ENCODE measurements around the gene DOK6. TPM values are rescaled to one million over a fixed set of nuclear protein-coding genes. Genes with fewer than 3 reads are reported as not detected.

The DOK6 gene
- total and polyA plus RNA-seq, 10 of the 15 experiments (the other 5 are each of a cell fraction or from before 2014, with no cell fraction given) = 0.01 to 0.09 (median 0.04) TPM; not detected in 4

GRCh38 chr18:69894467-69894866 is 493.8 kb downstream of the DOK6 start (continued):
- TF ChIP-seq CEBPZ (IDR thresholded peaks at IDR 0.05; ENCODE audit: low read depth, low read length) (no peak), MEF2A (IDR thresholded peaks at IDR 0.05; ENCODE audit: insufficient read depth, low read depth, low read length) (no peak)
- TF ChIP-seq, protein P1, sequence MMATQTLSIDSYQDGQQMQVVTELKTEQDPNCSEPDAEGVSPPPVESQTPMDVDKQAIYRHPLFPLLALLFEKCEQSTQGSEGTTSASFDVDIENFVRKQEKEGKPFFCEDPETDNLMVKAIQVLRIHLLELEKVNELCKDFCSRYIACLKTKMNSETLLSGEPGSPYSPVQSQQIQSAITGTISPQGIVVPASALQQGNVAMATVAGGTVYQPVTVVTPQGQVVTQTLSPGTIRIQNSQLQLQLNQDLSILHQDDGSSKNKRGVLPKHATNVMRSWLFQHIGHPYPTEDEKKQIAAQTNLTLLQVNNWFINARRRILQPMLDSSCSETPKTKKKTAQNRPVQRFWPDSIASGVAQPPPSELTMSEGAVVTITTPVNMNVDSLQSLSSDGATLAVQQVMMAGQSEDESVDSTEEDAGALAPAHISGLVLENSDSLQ (IDR thresholded peaks at IDR 0.05) = no peak

- ChIA-PET POLR2A (no interaction called here), SMC1A (ENCODE audit: uncharacterized antibody, unreplicated experiment) (interaction anchor here (0.6 to 1.2 kb wide), 2 partner anchors 8 to 9 kb away, joined by 3 to 4 read pairs; no protein-coding TSS in a partner anchor), RAD21 (ENCODE audit: unreplicated experiment) (interaction anchor here (1.1 kb wide), 1 partner anchor 63 kb away, joined by 3 read pairs; no protein-coding TSS in a partner anchor), CTCF (no interaction called here)
- H3K4me1 ChIP-seq (ENCODE audit: control insufficient read depth, insufficient read depth, low read length) = peaks cover 31% of the 10 kb centered on the region
- H3K9ac ChIP-seq (ENCODE audit: control insufficient read depth, insufficient read depth, low read length) = no peak overlapping the region
- ATAC-seq (no peak), FAIRE-seq (no peak), DNase-seq (ENCODE audit: low read depth, low spot score) (no peak)
- intact Hi-C loops (cut with micrococcal nuclease; ENCODE audit: unreplicated experiment) (loop anchor here (1.0 to 5.0 kb wide), 7 partner anchors 9 to 297 kb away; no protein-coding TSS in a partner anchor), in situ Hi-C loops (cut with MboI) (no loop called here)
- TF ChIP-seq SMC3 (IDR thresholded peaks at IDR 0.05; ENCODE audit: borderline replicate concordance, low read length) = no peak
- TF ChIP-seq HCFC1 (IDR thresholded peaks at IDR 0.05; ENCODE audit: low read length) = no peak
- H3K27ac ChIP-seq (ENCODE audit: control insufficient read depth, insufficient read depth) = no peak overlapping the region
- peaks cover 3% of the 10 kb centered on the region; the same call in 2 of the 3 replicates for H3K9me3 ChIP-seq (replicated peaks; ENCODE audit: control insufficient read depth, insufficient read depth, low read length)
- BruUV-seq (replicated peaks) = no TSS peak
- H3K79me2 ChIP-seq (ENCODE audit: control insufficient read depth, insufficient read depth, low read length) = peaks cover 25% of the 10 kb centered on the region
- 88% methylated on average over 19 of the region's 19 CpGs for WGBS (ENCODE audit: insufficient coverage, insufficient replicate concordance, low lambda C conversion rate, missing lambda C conversion rate)
- H2AFZ ChIP-seq (ENCODE audit: control insufficient read depth, low read depth, low read length) = no peak overlapping the region
- H4K20me1 ChIP-seq (ENCODE audit: control insufficient read depth, insufficient read depth) = peaks cover 3% of the 10 kb centered on the region; the same call in 1 of the 2 replicates
- no peaks in the 10 kb centered on the region for H3K27me3 ChIP-seq (replicated peaks in 1 of 2; ENCODE audit: control insufficient read depth in 2 of 2, insufficient read depth in 2 of 2, low read length in 1 of 2)
- no peak overlapping the region for H3K4me3 ChIP-seq
- peaks cover 6 to 14% of the 10 kb centered on the region in 2 experiments for H3K36me3 ChIP-seq (ENCODE audit: control insufficient read depth in 2 of 2, insufficient read depth in 2 of 2, low read length in 1 of 2)
- no peak overlapping the region for H3K4me2 ChIP-seq (ENCODE audit: control insufficient read depth, insufficient read depth)
Measured at GRCh38 chr18:69895066-69896047, 494.7 kb downstream of the DOK6 start.
